Suppressor macrophage (primary cell): Measurements from ENCODE around the gene AZU1.
"Not testable (repeated sequence)": the region's sequence is repeated elsewhere in the genome, so short reads cannot be mapped to it uniquely, and the experiment has no call there.

Source experiments
- DNase-seq, 4 experiments: peaks; one replicate each; pipeline ENCODE4 v3.0.0-alpha.2; 2020 to 2022

Gene AZU1

DNA sequence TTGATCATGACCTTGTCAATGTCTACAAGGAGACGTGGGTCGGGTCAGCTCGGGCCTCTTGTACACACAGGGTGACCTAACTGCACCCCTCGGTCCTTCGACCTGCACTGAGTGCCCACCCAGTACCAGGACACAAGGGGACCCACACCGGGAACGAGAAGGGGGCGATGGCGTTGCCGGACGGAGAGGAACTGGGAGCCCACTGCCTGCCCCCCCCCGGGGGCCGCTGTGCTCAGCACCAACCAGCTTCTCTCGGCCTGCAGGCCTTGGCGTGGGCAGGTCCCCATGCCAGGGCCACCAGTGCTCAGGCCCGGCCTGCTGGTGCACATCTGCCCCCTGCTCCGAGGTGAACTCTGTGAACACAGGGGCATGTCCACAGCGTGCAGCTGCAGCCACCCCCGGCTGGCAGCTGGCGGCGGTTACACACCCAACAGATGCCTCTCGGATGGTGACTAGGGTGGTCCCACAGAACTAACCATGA, 46.0 kb downstream of the AZU1 start:
- DNase-seq, result no peak

DNA sequence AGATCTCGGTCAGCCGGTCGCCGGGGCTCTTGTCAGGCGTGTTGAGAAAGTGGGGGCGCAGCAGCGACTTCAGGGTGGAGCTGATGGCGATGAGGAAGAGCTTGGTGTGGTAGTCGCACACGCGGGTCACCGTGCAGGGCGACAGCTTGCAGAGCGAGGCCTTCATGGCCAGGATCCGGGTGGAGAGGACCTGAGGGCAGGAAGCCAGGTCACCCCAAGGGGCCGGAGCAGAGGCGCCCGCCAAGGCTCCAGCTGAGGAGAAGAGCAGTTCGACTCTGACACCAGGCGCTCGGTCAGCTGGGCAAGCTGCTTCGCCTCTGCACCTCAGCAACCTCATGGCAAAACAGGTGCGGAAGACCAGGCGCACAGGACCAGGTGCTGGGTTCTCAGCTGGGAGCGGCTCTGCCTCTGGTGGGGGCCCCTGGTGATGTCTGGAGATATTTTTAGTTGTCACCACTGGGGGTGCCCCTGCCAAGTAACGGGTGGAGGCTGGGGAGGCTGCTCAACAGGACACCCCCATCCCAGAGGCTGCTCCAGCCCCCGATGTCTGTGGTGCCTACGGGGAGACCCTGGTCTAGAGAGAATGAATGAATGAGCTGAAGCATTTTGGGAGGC, 47.7 kb downstream of the AZU1 start:
- no peak for DNase-seq

DNA sequence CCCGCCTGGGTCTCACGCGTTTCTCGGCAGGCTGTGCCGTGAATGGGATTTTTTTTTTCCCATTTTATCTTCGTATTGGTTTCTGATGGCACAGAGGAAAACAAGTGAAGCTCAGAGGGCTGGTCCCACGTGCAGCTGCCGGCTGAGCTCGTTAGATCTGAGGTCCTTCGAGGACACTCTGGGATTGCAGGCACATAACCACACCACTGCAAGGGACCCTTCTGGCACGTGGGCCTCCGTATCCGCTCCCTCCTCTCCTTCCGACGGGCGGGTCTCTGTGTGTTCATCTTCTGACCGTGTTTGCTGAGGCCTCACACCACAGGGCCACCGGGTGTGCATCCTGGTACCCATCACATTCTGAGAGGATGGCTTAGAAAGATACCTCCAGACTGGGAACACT, 48.5 kb downstream of the AZU1 start:
- no peak for DNase-seq

DNA sequence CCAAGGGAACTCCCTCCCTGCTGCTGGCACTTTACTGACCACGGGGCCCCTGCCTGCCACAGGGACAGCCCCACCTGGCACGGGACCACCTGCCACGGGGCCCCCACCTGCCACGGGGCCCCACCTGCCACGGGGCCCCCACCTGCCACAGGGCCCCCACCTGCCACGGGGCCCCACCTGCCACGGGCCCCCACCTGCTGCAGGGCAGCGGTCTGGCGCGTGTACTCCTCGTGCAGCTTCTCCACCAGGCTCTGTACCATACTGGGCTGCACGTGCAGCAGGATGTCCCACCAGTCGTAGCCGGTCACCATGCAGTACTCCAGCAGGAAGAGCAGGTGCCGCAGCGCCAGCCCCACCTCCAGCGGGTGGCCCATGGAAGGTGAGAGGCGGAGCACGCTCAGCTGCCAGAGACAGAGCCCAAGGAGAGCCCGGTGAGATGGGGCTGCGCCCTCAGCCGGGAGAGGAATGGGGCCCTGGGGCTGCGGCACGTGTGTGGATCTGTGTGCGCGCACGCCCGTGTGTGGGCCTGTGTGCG, 49.2 kb downstream of the AZU1 start:
- DNase-seq, result no peak

DNA sequence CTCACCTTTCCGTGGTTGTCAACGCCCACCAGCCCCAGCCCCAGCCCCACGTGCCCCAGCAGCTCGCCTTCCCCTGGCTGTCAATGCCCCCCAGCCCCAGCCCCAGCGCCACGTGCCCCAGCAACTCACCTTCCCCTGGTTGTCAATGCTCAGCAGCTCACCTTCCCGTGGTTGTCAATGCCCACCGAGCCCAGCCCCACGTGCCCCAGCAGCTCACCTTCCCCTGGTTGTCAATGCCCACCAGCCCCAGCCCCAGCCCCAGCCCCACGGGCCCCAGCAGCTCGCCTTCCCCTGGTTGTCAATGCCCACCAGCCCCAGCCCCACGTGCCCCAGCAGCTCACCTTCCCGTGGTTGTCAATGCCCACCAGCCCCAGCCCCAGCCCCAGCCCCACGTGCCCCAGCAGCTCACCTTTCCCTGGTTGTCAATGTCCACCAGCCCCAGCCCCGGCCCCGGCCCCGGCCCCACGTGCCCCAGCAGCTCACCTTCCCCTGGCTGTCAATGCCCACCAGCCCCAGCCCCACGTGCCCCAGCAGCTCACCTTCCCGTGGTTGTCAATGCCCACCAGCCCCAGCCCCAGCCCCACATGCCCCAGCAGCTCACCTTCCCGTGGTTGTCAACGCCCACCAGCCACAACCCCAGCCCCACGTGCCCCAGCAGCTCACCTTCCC, 50.5 kb downstream of the AZU1 start:
- DNase-seq, result not testable (repeated sequence)

DNA sequence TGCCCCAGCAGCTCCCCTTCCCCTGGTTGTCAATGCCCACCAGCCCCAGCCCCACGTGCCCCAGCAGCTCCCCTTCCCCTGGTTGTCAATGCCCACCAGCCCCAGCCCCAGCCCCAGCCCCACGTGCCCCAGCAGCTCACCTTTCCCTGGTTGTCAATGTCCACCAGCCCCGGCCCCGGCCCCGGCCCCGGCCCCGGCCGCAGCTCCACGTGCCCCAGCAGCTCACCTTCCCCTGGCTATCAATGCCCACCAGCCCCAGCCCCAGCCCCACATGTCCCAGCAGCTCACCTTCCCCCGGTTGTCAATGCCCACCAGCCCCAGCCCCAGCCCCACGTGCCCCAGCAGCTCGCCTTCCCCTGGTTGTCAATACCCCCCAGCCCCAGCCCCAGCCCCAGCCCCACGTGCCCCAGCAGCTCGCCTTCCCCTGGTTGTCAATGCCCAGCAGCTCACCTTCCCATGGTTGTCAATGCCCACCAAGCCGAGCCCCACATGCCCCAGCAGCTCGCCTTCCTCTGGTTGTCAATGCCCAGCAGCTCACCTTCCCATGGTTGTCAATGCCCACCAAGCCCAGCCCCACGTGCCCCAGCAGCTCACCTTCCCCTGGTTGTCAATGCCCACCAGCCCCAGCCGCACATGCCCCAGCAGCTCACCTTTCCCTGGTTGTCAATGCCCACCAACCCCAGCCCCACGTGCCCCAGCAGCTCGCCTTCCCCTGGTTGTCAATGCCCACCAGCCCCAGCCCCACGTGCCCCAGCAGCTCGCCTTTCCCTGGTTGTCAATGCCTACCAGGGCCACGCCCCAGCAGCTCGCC, 51.3 kb downstream of the AZU1 start:
- not testable (repeated sequence) for DNase-seq

DNA sequence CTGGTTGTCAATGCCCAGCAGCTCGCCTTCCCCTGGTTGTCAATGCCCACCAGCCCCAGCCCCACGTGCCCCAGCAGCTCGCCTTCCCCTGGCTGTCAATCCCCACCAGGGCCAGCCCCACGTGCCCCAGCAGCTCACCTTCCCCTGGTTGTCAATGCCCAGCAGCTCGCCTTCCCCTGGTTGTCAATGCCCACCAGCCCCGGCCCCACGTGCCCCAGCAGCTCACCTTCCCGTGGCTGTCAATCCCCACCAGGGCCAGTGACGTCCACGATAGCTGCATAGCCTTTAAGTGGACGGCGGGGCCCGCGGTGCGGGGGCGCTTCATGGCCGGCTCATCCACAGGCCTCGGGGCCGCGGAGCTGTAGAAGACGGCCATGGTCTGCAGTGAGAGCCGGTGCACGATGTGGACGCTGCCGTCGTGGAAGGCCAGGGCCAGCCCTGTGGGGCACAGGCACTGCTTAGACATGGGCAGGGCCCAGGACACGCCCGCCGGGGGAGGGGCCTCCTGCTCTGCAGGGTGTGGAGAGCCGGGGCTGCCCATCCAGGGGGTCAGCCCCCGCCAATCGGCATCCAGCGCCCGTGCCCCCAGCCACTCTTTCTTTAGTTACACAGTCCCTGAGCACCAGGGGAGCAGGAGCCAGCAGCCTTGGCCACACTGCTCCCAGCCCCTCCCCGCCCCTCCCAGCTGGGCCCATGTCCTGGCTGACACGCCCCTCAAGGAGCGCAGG, 52.2 kb downstream of the AZU1 start:
- DNase-seq, result no peak
